Common myeloid progenitor, CD34-positive (primary cell): Measurements from ENCODE around the gene DDHD1. TPM values are rescaled to one million over a fixed set of nuclear protein-coding genes. Genes with fewer than 3 reads are reported as not detected.

ENCODE experiments used
- CTCF ChIA-PET: fragments of 350-600 bp; sonication (Branson Sonifier 250); formaldehyde crosslinking; loops from one replicate; lab custom pipeline; 2021; ENCODE audit warnings: antibody characterized with exemption; lab: Charles Lee
- POLR2A ChIA-PET: fragments of 350-600 bp; sonication (Branson Sonifier 250); formaldehyde crosslinking; loops from one replicate; lab custom pipeline; 2021; ENCODE audit warnings: antibody characterized with exemption; lab: Charles Lee
- DNase-seq, 3 donors: peaks; one replicate each; pipeline versions ENCODE4 v3.0.0 to v3.0.0-alpha.2; 2013
- H3K27ac ChIP-seq, 2 experiments: 1 replicate in 1 of 2; 2 replicates in 1 of 2; pipeline ENCODE4 v1.7.0; 2013; ENCODE audit warnings: inconsistent platforms in 2 of 2, low read length in 2 of 2, mild to moderate bottlenecking in 2 of 2, low read depth in 1 of 2, moderate library complexity in 1 of 2; ENCODE audit not compliant: severe bottlenecking in 2 of 2, insufficient read depth in 1 of 2, poor library complexity in 1 of 2
- H3K27me3 ChIP-seq, 5 experiments: replicated peaks in 2 of 5; 1 replicate in 3 of 5; 2 replicates in 2 of 5; pipeline versions ENCODE4 v1.6.1 to v1.7.0; 2013; ENCODE audit warnings: low read length in 4 of 5, mild to moderate bottlenecking in 2 of 5, moderate library complexity in 2 of 5, inconsistent platforms in 1 of 5; ENCODE audit not compliant: insufficient read depth in 5 of 5, control insufficient read depth in 4 of 5
- H3K36me3 ChIP-seq, 4 experiments: 1 replicate in 2 of 4; 2 replicates in 2 of 4; pipeline versions ENCODE4 v1.6.1 to v1.7.0; 2013; ENCODE audit warnings: low read length in 3 of 4, control low read depth in 1 of 4, mild to moderate bottlenecking in 1 of 4; ENCODE audit not compliant: control insufficient read depth in 4 of 4, insufficient read depth in 4 of 4
- H3K4me1 ChIP-seq, 4 experiments: 1 replicate in 3 of 4; 2 replicates in 1 of 4; pipeline versions ENCODE4 v1.6.1 to v1.7.1; 2013; ENCODE audit warnings: low read length in 3 of 4, mild to moderate bottlenecking in 3 of 4, control low read depth in 1 of 4, inconsistent platforms in 1 of 4, moderate library complexity in 1 of 4; ENCODE audit not compliant: control insufficient read depth in 4 of 4, insufficient read depth in 4 of 4; ENCODE audit errors: control extremely low read depth in 1 of 4
- H3K4me3 ChIP-seq, 7 experiments: 1 replicate in 4 of 7; 2 replicates in 3 of 7; pipeline versions ENCODE4 v1.5.1 to v1.7.0; 2013; ENCODE audit warnings: mild to moderate bottlenecking in 7 of 7, low read length in 6 of 7, moderate library complexity in 6 of 7, inconsistent platforms in 2 of 7, low read depth in 2 of 7, control low read depth in 1 of 7; ENCODE audit not compliant: insufficient read depth in 4 of 7, control insufficient read depth in 1 of 7; ENCODE audit errors: extremely low read depth in 1 of 7
- H3K9me3 ChIP-seq, 5 experiments: 1 replicate in 4 of 5; 2 replicates in 1 of 5; pipeline versions ENCODE4 v1.6.1 to v1.7.1; 2013; ENCODE audit warnings: low read length in 4 of 5, mild to moderate bottlenecking in 2 of 5, inconsistent platforms in 1 of 5, low read depth in 1 of 5, moderate library complexity in 1 of 5; ENCODE audit not compliant: control insufficient read depth in 4 of 5, insufficient read depth in 2 of 5; ENCODE audit errors: control extremely low read depth in 1 of 5
- WGBS: methylation state at CpG from one replicate; pipeline ENCODE4 v1.1.5; 2013; ENCODE audit not compliant: insufficient coverage; 5-methylcytosine and 5-hydroxymethylcytosine counted together
- polyA plus RNA-seq: library from polyadenylated mRNA; unstranded; fragments of 120-200 nt; gene quantifications from one replicate; pipeline ENCODE4 v1.2.1, GENCODE V29; 2013

DDHD1 gene
- polyA plus RNA-seq: 15.7 TPM

DNA sequence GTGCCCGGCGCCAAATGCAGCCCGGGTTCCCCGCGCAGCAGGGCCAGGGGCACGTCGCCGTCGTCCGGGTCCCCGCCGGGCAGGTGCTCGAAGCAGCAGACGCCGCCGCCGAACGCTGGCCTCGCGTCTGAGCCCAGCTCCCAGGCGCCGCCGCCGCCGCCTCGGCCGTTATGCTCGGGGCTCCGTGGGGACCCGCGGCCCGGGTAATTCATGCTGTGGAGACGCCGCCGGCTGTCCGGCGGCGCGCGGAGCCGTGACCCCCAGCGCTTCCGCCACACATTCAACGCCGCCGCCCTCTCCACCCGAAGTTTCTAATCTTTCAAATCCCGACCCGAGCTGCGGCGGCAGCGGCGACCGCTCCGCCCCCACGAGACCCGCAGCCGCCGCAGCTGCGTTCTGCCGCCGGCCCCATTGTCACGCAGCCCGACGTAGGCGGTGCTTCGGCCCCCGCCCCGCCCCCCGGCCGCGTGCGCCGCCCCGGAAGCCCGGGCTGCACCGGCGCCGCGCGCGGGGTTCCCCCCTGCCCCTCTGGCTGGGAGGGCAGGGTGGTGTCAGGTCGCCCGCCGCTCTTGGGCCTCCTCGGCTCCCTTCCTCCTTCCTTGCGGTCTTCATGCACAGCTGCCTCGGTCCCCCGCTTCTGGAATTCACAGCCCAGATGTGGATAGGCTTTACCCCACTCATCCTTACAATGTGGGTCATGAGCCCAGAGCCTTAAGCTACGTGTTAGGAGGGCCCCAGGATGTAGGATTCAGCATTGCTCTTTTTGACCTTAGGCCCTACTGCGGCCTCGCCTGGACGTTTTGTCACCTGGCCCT, at the start of gene DDHD1:
TSS of gene DDHD1 (minus strand) at position 437 of the 815 bp plus-strand sequence. CDS start at position 212, 225 bp downstream.
- WGBS: under 1% methylated on average over 58 of the region's 93 CpGs
- POLR2A ChIA-PET: no interaction called here

GRCh38 chr14:53195949-53196348, 42.8 kb upstream of the DDHD1 start:
- WGBS: 93% methylated on average over 3 of the region's 5 CpGs
- no peaks in the 10 kb centered on the region for H3K36me3 ChIP-seq
- CTCF ChIA-PET: no interaction called here
- DNase-seq: no peak
- H3K27me3 ChIP-seq: no peaks in the 10 kb centered on the region
- H3K4me1 ChIP-seq: peaks cover 0 to 11% (median 7%) of the 10 kb centered on the region in 4 experiments
- no peak overlapping the region for H3K4me3 ChIP-seq
- POLR2A ChIA-PET: no interaction called here
- peaks cover 0 to 8% (median 1%) of the 10 kb centered on the region in 5 experiments for H3K9me3 ChIP-seq
- H3K27ac ChIP-seq: no peak overlapping the region

More for the DNA sequence above, at the start of gene DDHD1:
- Histone ChIP-seq H3K4me3 (peak within 1 kb of the TSS; percentile 72 to 90 (median 84)), H3K27ac (peak within 1 kb of the TSS; percentile 48 to 69), H3K27me3 (no peaks in the 10 kb centered on the region), H3K4me1 (peaks cover 16 to 47% (median 27%) of the 10 kb centered on the region in 4 experiments), H3K9me3 (no peaks in the 10 kb centered on the region), H3K36me3 (no peaks in the 10 kb centered on the region)
- CTCF ChIA-PET: interaction anchor here (0.8 to 2.0 kb wide), 6 partner anchors 11 to 101 kb away, joined by 3 to 12 read pairs (median 3); no protein-coding TSS in a partner anchor
- DNase-seq: peak; percentile 86 to 93 (median 93)

- CTCF ChIA-PET: interaction anchor here (1.8 kb wide), 2 partner anchors 16 to 23 kb away, joined by 4 to 5 read pairs; no protein-coding TSS in a partner anchor
- Histone ChIP-seq H3K4me1 (peaks cover 0 to 11% (median 7%) of the 10 kb centered on the region in 4 experiments), H3K36me3 (no peaks in the 10 kb centered on the region), H3K27ac (no peak overlapping the region), H3K27me3 (no peaks in the 10 kb centered on the region), H3K4me3 (no peak overlapping the region), H3K9me3 (no peaks in the 10 kb centered on the region)
- peak in 1 of 3 donors; percentile 22 for DNase-seq
- WGBS: 30% methylated on average over 7 of the region's 7 CpGs
- POLR2A ChIA-PET: no interaction called here
Observed at GRCh38 chr14:53193193-53193592, 40.1 kb upstream of the DDHD1 start.

GRCh38 chr14:53192052-53192760, 39.1 kb upstream of the DDHD1 start:
- peak in 1 of 3 donors; percentile 5 for DNase-seq
- Histone ChIP-seq H3K36me3 (no peaks in the 10 kb centered on the region), H3K27ac (no peak overlapping the region), H3K4me1 (peaks cover 0 to 11% (median 7%) of the 10 kb centered on the region in 4 experiments), H3K9me3 (no peaks in the 10 kb centered on the region), H3K4me3 (no peak overlapping the region), H3K27me3 (no peaks in the 10 kb centered on the region)
- POLR2A ChIA-PET: no interaction called here
- CTCF ChIA-PET: interaction anchor here (1.8 kb wide), 2 partner anchors 15 to 22 kb away, joined by 4 to 5 read pairs; no protein-coding TSS in a partner anchor
- WGBS: no CpG with 5 or more reads among the region's 2 CpGs

- no peak overlapping the region for H3K27ac ChIP-seq
- no peaks in the 10 kb centered on the region for H3K9me3 ChIP-seq
- H3K27me3 ChIP-seq: no peaks in the 10 kb centered on the region
- H3K4me3 ChIP-seq: no peak overlapping the region
- DNase-seq: no peak
- ChIA-PET POLR2A (no interaction called here), CTCF (no interaction called here)
- 100% methylated on average over 1 of the region's 2 CpGs for WGBS
- H3K36me3 ChIP-seq: no peaks in the 10 kb centered on the region
- peaks cover 0 to 11% (median 7%) of the 10 kb centered on the region in 4 experiments for H3K4me1 ChIP-seq
Observed at GRCh38 chr14:53190938-53191337, 37.8 kb upstream of the DDHD1 start.

DNA sequence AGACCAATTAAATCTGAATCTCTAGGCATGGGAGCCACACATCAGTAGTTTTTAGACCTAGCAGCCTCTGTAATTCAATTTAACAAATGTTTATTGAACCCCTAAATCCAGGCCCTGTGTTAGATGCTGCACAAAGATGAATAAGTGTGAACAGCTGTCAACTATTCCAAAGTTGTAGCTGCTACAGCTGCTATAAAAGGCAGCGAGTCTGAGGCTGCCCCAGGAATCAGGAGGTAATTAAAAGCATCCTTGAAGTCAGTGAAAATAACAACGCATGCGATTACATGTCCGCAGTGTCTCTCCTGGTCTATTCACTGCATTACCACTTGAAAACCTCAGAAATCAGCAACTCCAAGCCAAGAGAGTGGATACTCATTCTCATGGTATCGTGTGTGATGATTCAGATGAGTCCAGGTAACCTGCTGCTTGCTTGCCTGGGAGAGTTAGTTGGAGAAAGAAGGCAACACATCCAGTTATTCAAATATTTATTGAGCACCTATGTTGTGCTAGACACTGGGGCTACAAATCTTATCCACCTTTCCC, 34.9 kb upstream of the DDHD1 start:
- ChIA-PET POLR2A (no interaction called here), CTCF (no interaction called here)
- H3K27me3 ChIP-seq: no peaks in the 10 kb centered on the region
- H3K4me1 ChIP-seq: peaks cover 0 to 3% (median 1%) of the 10 kb centered on the region in 4 experiments
- no peaks in the 10 kb centered on the region for H3K36me3 ChIP-seq
- 75% methylated on average over 1 of the region's 5 CpGs for WGBS
- no peak for DNase-seq
- no peaks in the 10 kb centered on the region for H3K9me3 ChIP-seq
- H3K4me3 ChIP-seq: no peak overlapping the region
- no peak overlapping the region for H3K27ac ChIP-seq
